Type B pancreatic cell (in vitro differentiated cells): ENCODE results near the gene GSTT2. TPM values are rescaled to one million over a fixed set of nuclear protein-coding genes. Genes with fewer than 3 reads are reported as not detected.

Experiments
- DNase-seq: peaks from one replicate; pipeline ENCODE4 v3.0.0; 2021; ENCODE audit warnings: mixed read lengths; ENCODE audit not compliant: unreplicated experiment; ENCODE audit errors: extremely low spot score
- H3K27ac Mint-ChIP-seq: 2 replicates; pipeline ENCODE4 v1.8.0; 2021; ENCODE audit warnings: mild to moderate bottlenecking, mixed read lengths
- H3K27me3 Mint-ChIP-seq: 2 replicates; pipeline ENCODE4 v1.8.0; 2021; ENCODE audit warnings: mixed read lengths
- H3K36me3 Mint-ChIP-seq: 2 replicates; pipeline ENCODE4 v1.8.0; 2021; ENCODE audit warnings: mixed read lengths
- H3K4me1 Mint-ChIP-seq: one replicate; pipeline ENCODE4 v1.8.0; 2021; ENCODE audit warnings: mixed read lengths; ENCODE audit not compliant: unreplicated experiment
- H3K4me3 Mint-ChIP-seq: 2 replicates; pipeline ENCODE4 v1.8.0; 2021; ENCODE audit warnings: mild to moderate bottlenecking, mixed read lengths
- H3K9me3 Mint-ChIP-seq: 2 replicates; pipeline ENCODE4 v1.8.0; 2021; ENCODE audit warnings: mixed read lengths
- total RNA-seq: library from RNA; stranded (reverse); gene quantifications from 2 replicates; pipeline ENCODE4 v1.2.1, GENCODE V29; 2021; ENCODE audit warnings: low replicate concordance
- TF ChIP-seq, protein P1 (sequence below): fragments of 200-600 bp; sonication (generic); conservative IDR thresholded peaks from 2 replicates; pipeline ENCODE4 v1.5.0; 2021; ENCODE audit warnings: antibody characterized with exemption, mild to moderate bottlenecking

Gene GSTT2
- total RNA-seq, 1 donor from 2014 or later: 1.3 TPM

DNA sequence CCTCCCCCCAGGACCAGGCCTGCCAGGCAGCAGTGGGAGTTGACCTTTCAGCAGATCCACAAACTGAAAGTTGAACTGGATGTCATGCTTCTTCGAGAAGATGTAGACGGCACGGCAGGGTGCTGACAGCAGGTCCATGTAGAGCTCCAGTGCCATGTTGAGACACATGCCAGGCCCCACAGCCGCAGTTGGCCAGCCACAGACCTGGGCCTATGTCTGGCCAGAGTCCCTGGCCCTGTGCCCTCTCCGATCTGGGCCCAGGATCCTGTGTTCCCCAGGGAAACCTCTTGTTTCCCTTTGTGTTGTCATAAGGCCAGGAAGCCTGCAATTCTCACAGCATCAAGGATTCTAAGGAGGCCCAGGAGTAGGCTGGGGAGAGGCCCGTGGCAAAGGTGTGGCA lies 25.3 kb downstream of the GSTT2 start, which contains the start of gene GSTT4:
Gene GSTT4 (minus strand): TSS at position 253 of the 400 bp plus-strand sequence. CDS start 97 bp downstream, at position 156.
- no peak within 1 kb of the TSS for H3K4me3 Mint-ChIP-seq
- no peak within 1 kb of the TSS for H3K27ac Mint-ChIP-seq
- H3K4me1 Mint-ChIP-seq: peaks cover 10% of the 10 kb centered on the region
- no peak for DNase-seq
- no peaks in the 10 kb centered on the region for H3K9me3 Mint-ChIP-seq
- H3K36me3 Mint-ChIP-seq: no peaks in the 10 kb centered on the region
- no peaks in the 10 kb centered on the region for H3K27me3 Mint-ChIP-seq
- TF ChIP-seq, protein P1, sequence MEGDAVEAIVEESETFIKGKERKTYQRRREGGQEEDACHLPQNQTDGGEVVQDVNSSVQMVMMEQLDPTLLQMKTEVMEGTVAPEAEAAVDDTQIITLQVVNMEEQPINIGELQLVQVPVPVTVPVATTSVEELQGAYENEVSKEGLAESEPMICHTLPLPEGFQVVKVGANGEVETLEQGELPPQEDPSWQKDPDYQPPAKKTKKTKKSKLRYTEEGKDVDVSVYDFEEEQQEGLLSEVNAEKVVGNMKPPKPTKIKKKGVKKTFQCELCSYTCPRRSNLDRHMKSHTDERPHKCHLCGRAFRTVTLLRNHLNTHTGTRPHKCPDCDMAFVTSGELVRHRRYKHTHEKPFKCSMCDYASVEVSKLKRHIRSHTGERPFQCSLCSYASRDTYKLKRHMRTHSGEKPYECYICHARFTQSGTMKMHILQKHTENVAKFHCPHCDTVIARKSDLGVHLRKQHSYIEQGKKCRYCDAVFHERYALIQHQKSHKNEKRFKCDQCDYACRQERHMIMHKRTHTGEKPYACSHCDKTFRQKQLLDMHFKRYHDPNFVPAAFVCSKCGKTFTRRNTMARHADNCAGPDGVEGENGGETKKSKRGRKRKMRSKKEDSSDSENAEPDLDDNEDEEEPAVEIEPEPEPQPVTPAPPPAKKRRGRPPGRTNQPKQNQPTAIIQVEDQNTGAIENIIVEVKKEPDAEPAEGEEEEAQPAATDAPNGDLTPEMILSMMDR: no peak

DNA sequence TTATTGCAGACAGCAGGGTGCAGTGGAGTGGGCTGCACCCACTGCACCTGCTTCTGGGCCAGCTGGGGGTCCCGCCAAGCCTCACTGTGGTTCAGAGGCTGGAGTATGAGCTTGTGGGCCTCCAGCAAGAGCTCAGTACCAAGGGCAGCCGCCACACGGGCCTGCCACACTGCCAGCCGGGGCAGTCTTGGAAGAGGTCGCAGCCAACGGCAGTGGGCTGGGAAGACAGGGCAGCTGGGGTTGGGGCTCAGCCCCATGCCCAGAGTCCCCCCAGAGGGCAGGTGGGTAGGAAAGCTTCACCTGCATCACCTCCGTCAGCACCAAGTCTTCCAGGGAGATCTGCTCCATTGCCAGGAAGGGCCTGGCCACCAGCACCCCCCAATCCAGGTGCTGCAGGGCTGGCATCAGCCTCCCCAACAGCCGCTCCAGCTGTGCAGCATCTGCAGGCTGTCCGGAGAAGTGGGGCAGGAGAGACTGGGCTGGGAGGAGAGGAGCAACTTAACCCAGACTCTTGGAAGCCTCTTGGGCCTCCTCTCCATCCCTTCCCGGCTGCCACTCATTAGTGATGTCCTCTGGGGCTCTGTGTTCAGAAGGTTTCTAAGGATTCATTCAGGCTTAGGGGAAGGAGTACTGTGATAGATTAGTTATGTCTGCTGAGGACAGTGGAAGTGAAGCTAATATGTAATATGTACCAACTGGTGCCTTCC lies 26.4 kb downstream of the GSTT2 start:
- no peaks in the 10 kb centered on the region for H3K9me3 Mint-ChIP-seq
- H3K4me1 Mint-ChIP-seq: peaks cover 10% of the 10 kb centered on the region
- TF ChIP-seq, protein P1: no peak
- H3K27me3 Mint-ChIP-seq: no peaks in the 10 kb centered on the region
- no peak overlapping the region for H3K27ac Mint-ChIP-seq
- no peaks in the 10 kb centered on the region for H3K36me3 Mint-ChIP-seq
- no peak for DNase-seq
- no peak overlapping the region for H3K4me3 Mint-ChIP-seq

DNA sequence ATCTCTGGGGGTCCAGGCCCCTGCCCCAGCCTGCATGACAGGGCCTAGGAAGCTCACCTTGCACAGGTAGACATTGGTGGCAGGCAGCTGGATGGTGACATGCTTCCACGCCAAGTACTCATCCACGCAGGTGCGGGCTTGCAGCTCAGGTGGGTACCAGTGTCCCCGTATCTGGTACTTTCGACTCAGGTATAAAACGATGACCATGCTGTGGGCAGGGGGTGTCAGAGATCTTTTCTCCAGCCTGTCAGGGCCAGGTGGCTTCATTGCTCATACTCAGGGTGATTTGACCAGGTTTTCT lies 26.9 kb downstream of the GSTT2 start:
- peaks cover 9% of the 10 kb centered on the region for H3K4me1 Mint-ChIP-seq
- H3K27me3 Mint-ChIP-seq: no peaks in the 10 kb centered on the region
- no peak overlapping the region for H3K4me3 Mint-ChIP-seq
- no peaks in the 10 kb centered on the region for H3K36me3 Mint-ChIP-seq
- no peak for DNase-seq
- H3K27ac Mint-ChIP-seq: no peak overlapping the region
- H3K9me3 Mint-ChIP-seq: no peaks in the 10 kb centered on the region
- TF ChIP-seq, protein P1: no peak

DNA sequence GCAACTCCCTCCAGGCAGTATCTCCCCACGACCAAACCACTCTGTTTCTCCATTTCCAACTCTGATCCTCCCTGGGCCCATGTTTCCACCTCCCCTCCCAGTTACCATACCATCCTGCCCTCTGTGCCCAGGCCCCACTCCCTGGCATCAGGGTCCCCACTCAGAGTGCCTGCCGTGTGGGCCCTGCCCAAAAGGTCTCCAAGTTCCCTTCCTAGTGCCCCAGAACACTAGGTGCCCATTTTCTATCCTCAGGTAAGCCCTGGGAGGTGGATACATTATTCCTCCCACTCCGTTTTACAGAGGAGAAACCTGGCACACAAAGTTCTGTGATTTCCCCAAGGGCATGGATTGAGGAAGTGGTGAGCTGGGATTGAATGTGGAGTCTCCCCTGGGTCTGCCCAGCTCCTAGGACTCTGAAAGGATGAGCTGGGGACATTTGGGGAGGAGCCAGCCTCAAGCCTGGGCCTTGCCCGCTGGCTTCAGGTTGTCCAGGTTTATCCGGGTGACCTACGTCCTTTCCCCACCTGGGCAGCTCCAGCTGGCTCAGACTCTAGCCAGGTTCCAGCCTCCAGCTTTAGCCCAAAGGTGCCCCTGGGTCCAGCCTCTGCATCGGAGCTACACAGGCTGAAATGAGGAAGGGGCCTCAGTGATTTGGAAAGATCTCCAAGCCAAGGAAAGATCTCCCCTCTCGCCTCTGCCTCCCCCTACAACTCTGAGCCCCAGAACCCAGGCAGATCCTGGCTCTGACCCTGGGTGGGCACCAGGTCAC lies 27.5 kb downstream of the GSTT2 start:
- no peak overlapping the region for H3K27ac Mint-ChIP-seq
- H3K9me3 Mint-ChIP-seq: no peaks in the 10 kb centered on the region
- no peaks in the 10 kb centered on the region for H3K36me3 Mint-ChIP-seq
- TF ChIP-seq, protein P1: no peak
- no peaks in the 10 kb centered on the region for H3K27me3 Mint-ChIP-seq
- peaks cover 8% of the 10 kb centered on the region for H3K4me1 Mint-ChIP-seq
- no peak for DNase-seq
- no peak overlapping the region for H3K4me3 Mint-ChIP-seq

DNA sequence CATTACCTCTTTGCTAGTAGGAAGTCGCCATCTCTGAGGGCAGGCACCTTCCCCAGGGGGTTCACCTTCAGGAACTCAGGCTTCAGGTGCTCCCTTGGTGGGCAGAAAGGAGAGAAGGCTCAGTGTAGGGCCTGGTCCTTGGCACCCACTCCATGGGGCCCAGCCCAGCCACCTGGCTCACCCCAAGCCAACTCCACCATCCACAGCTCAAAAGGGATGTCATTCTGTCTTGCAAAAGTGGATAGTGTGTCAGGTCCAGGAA lies 28.0 kb downstream of the GSTT2 start:
- Mint-ChIP-seq H3K27ac (no peak overlapping the region), H3K4me3 (no peak overlapping the region), H3K4me1 (peaks cover 10% of the 10 kb centered on the region), H3K9me3 (no peaks in the 10 kb centered on the region), H3K36me3 (no peaks in the 10 kb centered on the region), H3K27me3 (no peaks in the 10 kb centered on the region)
- TF ChIP-seq, protein P1: no peak
- no peak for DNase-seq
